ENCODE data around the gene MGMT. TPM values are rescaled to one million over a fixed set of nuclear protein-coding genes. Genes with fewer than 3 reads are reported as not detected.

MGMT gene
- total and polyA plus RNA-seq, 3 donors from 2014 or later: 32.8 to 40.7 (median 37.9) TPM

- no peaks in the 10 kb centered on the region for H3K4me1 ChIP-seq
- H3K27me3 ChIP-seq: no peaks in the 10 kb centered on the region
- DNase-seq: no peak
- no peaks in the 10 kb centered on the region for H3K36me3 ChIP-seq (ENCODE audit: low read depth, missing control alignments)
- intact Hi-C loops (cut with DNase I; ENCODE audit: low total_unique reads): no loop called here
- H3K9me3 ChIP-seq: no peaks in the 10 kb centered on the region
- 96 to 100% methylated on average over 4 to 15 of the region's 15 CpGs for WGBS, 2 donors
- TF ChIP-seq CTCF (IDR thresholded peaks at IDR 0.05): no peak
- no peak for TF ChIP-seq POLR2A (IDR thresholded peaks at IDR 0.05)
- no peak overlapping the region for H3K27ac ChIP-seq
- H3K4me3 ChIP-seq: no peak overlapping the region
These were observed 185.0 kb downstream of the MGMT start for GRCh38 chr10:129652021-129652420.

DNA sequence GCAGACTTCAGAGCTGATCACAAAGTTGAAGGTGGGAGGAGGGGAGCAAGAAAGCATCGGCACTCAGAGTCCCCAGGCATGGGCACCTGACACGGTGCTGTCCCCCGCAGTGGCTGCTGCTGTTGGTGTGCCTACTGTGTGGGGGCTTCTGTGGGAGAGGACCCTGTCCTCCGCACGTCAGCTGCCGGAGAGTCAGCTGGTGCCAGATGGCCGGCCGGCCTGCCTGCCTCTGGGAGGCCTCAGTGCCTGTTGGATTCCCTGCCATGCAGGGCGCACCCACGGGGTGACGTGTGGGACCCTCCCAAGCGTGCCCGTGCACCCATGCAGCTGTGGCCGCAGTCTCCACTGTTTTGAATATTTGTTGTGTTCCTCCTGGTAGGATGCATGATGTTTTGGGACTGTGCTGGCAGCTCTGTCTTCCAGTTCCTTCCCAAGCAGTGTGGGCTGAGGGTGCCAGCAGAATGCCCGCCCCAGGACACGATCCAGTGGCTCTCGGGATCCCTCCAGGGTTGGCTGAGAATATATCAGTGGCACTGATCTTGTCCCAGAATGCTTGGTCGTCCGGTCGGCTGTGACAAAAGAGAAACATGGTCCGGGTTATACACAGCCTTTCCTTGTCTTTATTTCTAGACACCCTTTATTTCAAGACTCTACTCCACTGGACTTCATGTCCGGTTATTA, 185.6 kb downstream of the MGMT start:
- TF ChIP-seq CTCF (IDR thresholded peaks at IDR 0.05) (no peak), POLR2A (IDR thresholded peaks at IDR 0.05) (no peak)
- no peak for DNase-seq
- Histone ChIP-seq H3K27me3 (no peaks in the 10 kb centered on the region), H3K27ac (no peak overlapping the region), H3K4me3 (no peak overlapping the region), H3K36me3 (ENCODE audit: low read depth, missing control alignments) (no peaks in the 10 kb centered on the region), H3K4me1 (no peaks in the 10 kb centered on the region), H3K9me3 (no peaks in the 10 kb centered on the region)
- intact Hi-C loops (cut with DNase I; ENCODE audit: low total_unique reads): no loop called here
- WGBS, 2 donors: 94 to 99% methylated on average over 16 to 22 of the region's 22 CpGs

GRCh38 chr10:129653428-129653827, 186.4 kb downstream of the MGMT start:
- Histone ChIP-seq H3K9me3 (no peaks in the 10 kb centered on the region), H3K4me3 (no peak overlapping the region), H3K27me3 (no peaks in the 10 kb centered on the region), H3K36me3 (ENCODE audit: low read depth, missing control alignments) (no peaks in the 10 kb centered on the region), H3K4me1 (no peaks in the 10 kb centered on the region), H3K27ac (no peak overlapping the region)
- DNase-seq: no peak
- intact Hi-C loops (cut with DNase I; ENCODE audit: low total_unique reads): no loop called here
- TF ChIP-seq CTCF (IDR thresholded peaks at IDR 0.05) (no peak), POLR2A (IDR thresholded peaks at IDR 0.05) (no peak)
- WGBS, 2 donors: 90 to 98% methylated on average over 8 of the region's 8 CpGs

GRCh38 chr10:129653861-129654260, 186.8 kb downstream of the MGMT start:
- WGBS, 2 donors: 95 to 97% methylated on average over 9 to 11 of the region's 11 CpGs
- Histone ChIP-seq H3K4me1 (no peaks in the 10 kb centered on the region), H3K9me3 (no peaks in the 10 kb centered on the region), H3K36me3 (ENCODE audit: low read depth, missing control alignments) (no peaks in the 10 kb centered on the region), H3K4me3 (no peak overlapping the region), H3K27ac (no peak overlapping the region), H3K27me3 (no peaks in the 10 kb centered on the region)
- intact Hi-C loops (cut with DNase I; ENCODE audit: low total_unique reads): no loop called here
- no peak for DNase-seq
- TF ChIP-seq POLR2A (IDR thresholded peaks at IDR 0.05) (no peak), CTCF (IDR thresholded peaks at IDR 0.05) (no peak)

DNA sequence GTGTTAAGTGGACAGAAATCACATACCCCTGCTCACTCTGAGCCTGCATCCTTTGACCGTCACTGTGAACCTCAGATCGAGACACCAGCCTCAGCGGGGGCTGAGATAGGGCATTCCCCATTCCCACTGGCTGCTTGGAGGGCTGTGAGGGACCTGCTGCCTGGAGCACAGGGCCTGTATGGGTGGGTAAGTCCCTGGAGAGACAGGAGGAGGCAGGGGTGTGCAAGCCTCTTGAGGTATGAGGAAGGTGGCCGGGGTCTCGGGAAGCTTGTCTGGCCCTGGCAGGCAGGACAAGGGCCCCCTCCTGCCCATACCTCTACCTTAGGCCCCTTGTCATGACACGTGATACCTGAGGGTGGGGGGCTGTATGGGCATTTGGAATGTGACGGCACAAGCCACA, 187.4 kb downstream of the MGMT start:
- Histone ChIP-seq H3K4me1 (no peaks in the 10 kb centered on the region), H3K4me3 (no peak overlapping the region), H3K27me3 (no peaks in the 10 kb centered on the region), H3K9me3 (no peaks in the 10 kb centered on the region), H3K27ac (no peak overlapping the region), H3K36me3 (ENCODE audit: low read depth, missing control alignments) (no peaks in the 10 kb centered on the region)
- intact Hi-C loops (cut with DNase I; ENCODE audit: low total_unique reads): no loop called here
- no peak for TF ChIP-seq CTCF (IDR thresholded peaks at IDR 0.05)
- TF ChIP-seq POLR2A (IDR thresholded peaks at IDR 0.05): no peak
- DNase-seq: no peak
- 89 to 94% methylated on average over 5 to 7 of the region's 7 CpGs for WGBS, 2 donors

Measured in testis (tissue), 3 donors.